A673 (cell line): ENCODE data around the gene ZC2HC1C. TPM values are rescaled to one million over a fixed set of nuclear protein-coding genes. Genes with fewer than 3 reads are reported as not detected.

Experiments
- BruUV-seq: library from RNA; stranded (reverse); fragments of 400-500 nt; replicated peaks from 2 replicates; lab custom pipeline; 2021; lab: Mats Ljungman, UMichigan
- CTCF ChIA-PET: fragments of 300-600 bp; sonication (Branson Sonifier 250); formaldehyde crosslinking; loops from one replicate; lab custom pipeline; 2022; ENCODE audit warnings: antibody characterized with exemption; lab: Charles Lee
- POLR2A ChIA-PET: fragments of 300-600 bp; sonication (Branson Sonifier 250); formaldehyde crosslinking; loops from one replicate; lab custom pipeline; 2022; ENCODE audit warnings: antibody characterized with exemption; ENCODE audit not compliant: low non-redundant PET; lab: Charles Lee
- DNase-seq: peaks from one replicate; pipeline ENCODE4 v3.0.0-alpha.2; 2015; ENCODE audit warnings: low spot score
- H3K27ac ChIP-seq: fragments of 200-600 bp; sonication (generic); 2 replicates; pipeline ENCODE4 v1.5.1; 2016; ENCODE audit warnings: mixed run types, low read depth, mild to moderate bottlenecking, mixed read lengths, antibody characterized with exemption, low read length; ENCODE audit not compliant: poor library complexity, severe bottlenecking
- H3K27me3 ChIP-seq: fragments of 200-600 bp; sonication (generic); replicated peaks from 2 replicates; pipeline ENCODE4 v1.6.1; 2017; ENCODE audit warnings: mixed run types, low read depth, mild to moderate bottlenecking, mixed read lengths, antibody characterized with exemption, low read length; ENCODE audit not compliant: insufficient read depth, poor library complexity
- H3K36me3 ChIP-seq: fragments of 200-600 bp; sonication (generic); 2 replicates; pipeline ENCODE4 v1.6.1; 2016; ENCODE audit warnings: mixed run types, mild to moderate bottlenecking, mixed read lengths, antibody characterized with exemption, low read length; ENCODE audit not compliant: insufficient read depth, poor library complexity, severe bottlenecking
- H3K4me1 ChIP-seq: fragments of 200-600 bp; sonication (generic); 2 replicates; pipeline ENCODE4 v1.6.1; 2017; ENCODE audit warnings: mixed run types, mild to moderate bottlenecking, mixed read lengths, antibody characterized with exemption, low read length; ENCODE audit not compliant: insufficient read depth, poor library complexity, severe bottlenecking
- H3K4me3 ChIP-seq: fragments of 200-600 bp; sonication (generic); 2 replicates; pipeline ENCODE4 v1.5.1; 2016; ENCODE audit warnings: low read depth, mixed run types, mild to moderate bottlenecking, mixed read lengths, low read length; ENCODE audit not compliant: poor library complexity, severe bottlenecking
- H3K9me3 ChIP-seq: fragments of 200-600 bp; sonication (generic); 2 replicates; pipeline ENCODE4 v1.6.1; 2016; ENCODE audit warnings: mixed run types, low read depth, mild to moderate bottlenecking, mixed read lengths, antibody characterized with exemption, low read length; ENCODE audit not compliant: poor library complexity, severe bottlenecking
- EZH2 ChIP-seq: fragments of 200-600 bp; sonication (generic); IDR thresholded peaks from 2 replicates; pipeline ENCODE4 v1.6.1; 2017; ENCODE audit warnings: borderline replicate concordance, low read depth, mild to moderate bottlenecking, mixed read lengths, antibody characterized with exemption, low read length; ENCODE audit not compliant: poor library complexity, severe bottlenecking
- intact Hi-C: fragments of 100-400 bp; cut with micrococcal nuclease; formaldehyde crosslinking; loops from one replicate; pipeline ENCODE4 v1.10.0; 2022; ENCODE audit not compliant: unreplicated experiment
- total RNA-seq: library from RNA; stranded (reverse); gene quantifications from 2 replicates; pipeline ENCODE4 v1.2.3, GENCODE V29; 2021
- TF ChIP-seq, protein P1 (sequence below): fragments of 300-800, 200-600 bp; sonication (generic); conservative IDR thresholded peaks from 2 replicates; pipeline ENCODE4 v1.5.1; 2017; ENCODE audit warnings: low read depth, mild to moderate bottlenecking, antibody characterized with exemption, low read length, moderate library complexity, mixed read lengths

The ZC2HC1C gene
- total RNA-seq, 1 experiment from 2014 or later, result 1.0 TPM

DNA sequence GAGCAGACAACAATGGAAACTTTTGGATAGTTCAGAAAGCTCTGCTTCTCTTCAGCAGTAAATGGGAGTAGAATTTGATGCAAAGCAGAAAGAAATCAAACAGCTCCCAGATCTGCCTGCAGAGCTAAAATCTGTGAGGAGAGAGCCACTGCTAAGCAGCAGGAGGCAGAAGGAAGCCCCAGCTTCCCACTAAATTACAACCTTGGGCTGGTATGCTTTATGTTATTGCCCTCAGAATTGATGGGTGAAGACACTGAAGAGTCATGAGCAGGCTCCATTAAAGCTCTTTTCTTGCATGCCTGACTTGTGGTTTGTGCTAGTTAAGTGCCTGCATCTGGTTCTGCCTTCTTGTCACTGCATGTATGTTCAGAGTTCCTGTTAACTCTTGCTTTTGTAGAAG lies 8.4 kb downstream of the ZC2HC1C start:
- intact Hi-C loops, result no loop called here
- BruUV-seq, result no TSS peak
- Histone ChIP-seq H3K27ac (no peak overlapping the region), H3K4me3 (no peak overlapping the region), H3K4me1 (no peaks in the 10 kb centered on the region), H3K36me3 (no peaks in the 10 kb centered on the region), H3K27me3 (no peaks in the 10 kb centered on the region), H3K9me3 (no peaks in the 10 kb centered on the region)
- CTCF ChIA-PET, result no interaction called here
- TF ChIP-seq EZH2, result no peak
- POLR2A ChIA-PET, result no interaction called here
- DNase-seq, result no peak

GRCh38 chr14:75079521-75079920 lies 10.1 kb downstream of the ZC2HC1C start:
- Histone ChIP-seq H3K9me3 (no peaks in the 10 kb centered on the region), H3K36me3 (peaks cover 9% of the 10 kb centered on the region), H3K4me3 (no peak overlapping the region), H3K27me3 (no peaks in the 10 kb centered on the region), H3K4me1 (no peaks in the 10 kb centered on the region), H3K27ac (no peak overlapping the region)
- no TSS peak for BruUV-seq
- intact Hi-C loops, result no loop called here
- CTCF ChIA-PET, result interaction anchor here (0.6 kb wide), 1 partner anchor 21 kb away, joined by 3 read pairs; no protein-coding TSS in a partner anchor
- DNase-seq, result no peak
- TF ChIP-seq EZH2, result no peak
- TF ChIP-seq, protein P1, sequence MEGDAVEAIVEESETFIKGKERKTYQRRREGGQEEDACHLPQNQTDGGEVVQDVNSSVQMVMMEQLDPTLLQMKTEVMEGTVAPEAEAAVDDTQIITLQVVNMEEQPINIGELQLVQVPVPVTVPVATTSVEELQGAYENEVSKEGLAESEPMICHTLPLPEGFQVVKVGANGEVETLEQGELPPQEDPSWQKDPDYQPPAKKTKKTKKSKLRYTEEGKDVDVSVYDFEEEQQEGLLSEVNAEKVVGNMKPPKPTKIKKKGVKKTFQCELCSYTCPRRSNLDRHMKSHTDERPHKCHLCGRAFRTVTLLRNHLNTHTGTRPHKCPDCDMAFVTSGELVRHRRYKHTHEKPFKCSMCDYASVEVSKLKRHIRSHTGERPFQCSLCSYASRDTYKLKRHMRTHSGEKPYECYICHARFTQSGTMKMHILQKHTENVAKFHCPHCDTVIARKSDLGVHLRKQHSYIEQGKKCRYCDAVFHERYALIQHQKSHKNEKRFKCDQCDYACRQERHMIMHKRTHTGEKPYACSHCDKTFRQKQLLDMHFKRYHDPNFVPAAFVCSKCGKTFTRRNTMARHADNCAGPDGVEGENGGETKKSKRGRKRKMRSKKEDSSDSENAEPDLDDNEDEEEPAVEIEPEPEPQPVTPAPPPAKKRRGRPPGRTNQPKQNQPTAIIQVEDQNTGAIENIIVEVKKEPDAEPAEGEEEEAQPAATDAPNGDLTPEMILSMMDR, result no peak
- POLR2A ChIA-PET, result no interaction called here

DNA sequence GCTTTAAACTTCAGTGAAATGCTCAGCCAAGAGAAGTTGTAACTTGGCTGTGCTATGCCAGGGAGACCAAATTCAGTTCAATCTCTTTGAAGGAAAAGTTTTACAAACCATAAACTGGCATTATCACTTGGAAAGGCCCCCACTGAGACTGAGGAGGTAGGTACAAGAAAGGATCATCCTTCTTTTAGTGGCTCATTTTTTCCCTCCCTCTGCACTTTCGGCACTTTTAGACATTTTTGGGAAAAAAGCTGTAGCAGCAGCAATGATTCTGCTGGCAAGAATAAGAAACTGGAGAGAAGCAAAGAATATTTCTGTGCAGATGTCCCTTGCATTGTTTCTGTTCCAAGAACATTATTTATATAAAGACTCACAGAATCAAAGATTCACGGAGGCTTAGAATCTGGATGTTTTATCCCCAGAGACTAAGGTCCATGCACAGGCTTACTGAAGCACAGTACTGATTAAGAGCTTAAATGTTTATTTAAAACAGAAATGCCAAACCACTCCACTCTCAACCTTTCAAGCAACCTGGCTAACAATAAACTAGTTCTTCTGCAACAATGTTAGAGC lies 12.3 kb downstream of the ZC2HC1C start:
- ChIA-PET CTCF (no interaction called here), POLR2A (no interaction called here)
- H3K27me3 ChIP-seq, result no peaks in the 10 kb centered on the region
- TF ChIP-seq EZH2, result no peak
- TF ChIP-seq, protein P1, result no peak
- H3K27ac ChIP-seq, result no peak overlapping the region
- intact Hi-C loops, result no loop called here
- H3K4me1 ChIP-seq, result no peaks in the 10 kb centered on the region
- H3K4me3 ChIP-seq, result no peak overlapping the region
- BruUV-seq, result no TSS peak
- no peak for DNase-seq
- peaks cover 16% of the 10 kb centered on the region for H3K36me3 ChIP-seq
- H3K9me3 ChIP-seq, result no peaks in the 10 kb centered on the region

DNA sequence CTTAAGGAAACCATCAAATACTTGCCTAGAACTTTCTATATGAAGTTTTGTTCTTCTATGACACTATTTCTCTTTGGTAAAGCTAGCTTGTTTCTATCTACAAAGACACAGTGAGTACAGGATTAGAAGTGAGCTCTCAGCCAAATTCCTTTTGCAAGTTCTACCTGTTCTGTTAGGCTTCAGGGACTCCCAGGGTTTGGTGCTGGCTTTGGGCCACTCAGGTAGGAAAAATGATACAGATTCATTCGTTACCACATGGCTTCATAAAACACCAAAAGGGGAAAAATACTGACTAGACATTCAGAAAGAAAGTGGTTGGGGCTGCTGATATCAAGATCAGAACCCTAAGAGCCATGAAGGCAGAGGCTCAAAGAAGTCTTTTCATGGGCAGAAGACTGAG lies 13.8 kb downstream of the ZC2HC1C start:
- ChIA-PET CTCF (interaction anchor here (0.5 to 0.8 kb wide), 2 partner anchors 205 to 222 kb away, joined by 3 to 6 read pairs; no protein-coding TSS in a partner anchor), POLR2A (no interaction called here)
- no peak for TF ChIP-seq EZH2
- TF ChIP-seq, protein P1, result no peak
- Histone ChIP-seq H3K9me3 (no peaks in the 10 kb centered on the region), H3K27me3 (no peaks in the 10 kb centered on the region), H3K4me1 (no peaks in the 10 kb centered on the region), H3K27ac (no peak overlapping the region), H3K36me3 (peaks cover 31% of the 10 kb centered on the region), H3K4me3 (no peak overlapping the region)
- intact Hi-C loops, result no loop called here
- no peak for DNase-seq
- no TSS peak for BruUV-seq
